HepG2 (cell line): Measurements from ENCODE around the gene FASTK. TPM values are rescaled to one million over a fixed set of nuclear protein-coding genes. Genes with fewer than 3 reads are reported as not detected.

Experiments used
- CREB1 ChIP-seq, 2 experiments: fragments of 450-650 bp in 1 of 2; IDR thresholded peaks; 2 replicates each; pipeline ENCODE4 v1.6.1; 2016 to 2017; ENCODE audit warnings: control low read depth in 1 of 2, mild to moderate bottlenecking in 1 of 2, missing compliant biosample characterization in 1 of 2, missing genetic modification characterization in 1 of 2
- ELF1 ChIP-seq: sonication (generic); formaldehyde crosslinking; IDR thresholded peaks from 2 replicates; pipeline ENCODE4 v1.4.0; 2020; ENCODE audit warnings: missing genetic modification reagents
- FOXK1 ChIP-seq: sonication (generic); formaldehyde crosslinking; IDR thresholded peaks from 2 replicates; pipeline ENCODE4 v1.4.0; 2020; ENCODE audit warnings: low read depth, missing genetic modification reagents, borderline replicate concordance
- NONO ChIP-seq, 2 experiments: fragments of 450-650 bp in 1 of 2; sonication (generic) in 1 of 2; formaldehyde crosslinking in 1 of 2; IDR thresholded peaks in 1 of 2; conservative IDR thresholded peaks in 1 of 2; 2 replicates each; pipeline versions ENCODE4 v1.6.1 to v1.8.0; 2017 to 2022; ENCODE audit warnings: mild to moderate bottlenecking in 1 of 2, missing genetic modification reagents in 1 of 2, moderate library complexity in 1 of 2
- RNF2 ChIP-seq: fragments of 450-650 bp; conservative IDR thresholded peaks from 2 replicates; pipeline ENCODE4 v1.6.1; 2016; ENCODE audit warnings: low read depth
- SALL1 ChIP-seq: sonication (generic); formaldehyde crosslinking; IDR thresholded peaks from 2 replicates; pipeline ENCODE4 v1.8.0; 2022; ENCODE audit warnings: mild to moderate bottlenecking, missing genetic modification reagents
- SMARCC2 ChIP-seq: fragments of 450-650 bp; IDR thresholded peaks from 2 replicates; pipeline ENCODE4 v1.6.1; 2017; ENCODE audit warnings: antibody characterized with exemption, mild to moderate bottlenecking
- ZNF263 ChIP-seq: sonication (generic); formaldehyde crosslinking; IDR thresholded peaks from 2 replicates; pipeline ENCODE4 v1.4.0; 2020; ENCODE audit warnings: missing genetic modification reagents
- ZNF33A ChIP-seq: sonication (generic); formaldehyde crosslinking; IDR thresholded peaks from 2 replicates; pipeline ENCODE4 v1.5.1; 2020; ENCODE audit warnings: missing genetic modification reagents, mild to moderate bottlenecking, moderate library complexity, borderline replicate concordance
- ZNF451 ChIP-seq: sonication (generic); formaldehyde crosslinking; IDR thresholded peaks from 2 replicates; pipeline ENCODE4 v1.5.0; 2020; ENCODE audit warnings: mild to moderate bottlenecking, missing genetic modification reagents
- ZNF501 ChIP-seq: sonication (generic); formaldehyde crosslinking; IDR thresholded peaks from 2 replicates; pipeline ENCODE4 v1.5.1; 2020; ENCODE audit warnings: mild to moderate bottlenecking, moderate library complexity, missing genetic modification reagents
- ZNF652 ChIP-seq: IDR thresholded peaks from 2 replicates; pipeline ENCODE4 v1.6.1; 2016; ENCODE audit warnings: low read depth, borderline replicate concordance
- polyA plus RNA-seq, 8 experiments: library from polyadenylated mRNA; depleted of rRNA in 3 of 8; stranded (reverse) in 7 of 8; unstranded in 1 of 8; fragments of >200 nt; fragmentation: Illumina TruSeq in 4 of 8; extraction: Trizol in 4 of 8; gene quantifications; 2 replicates each; pipeline versions ENCODE4 v1.2.1 to v1.2.3, GENCODE V29; 2011 to 2016; ENCODE audit warnings: low read depth in 4 of 8, missing spikeins in 1 of 8, mixed read lengths in 1 of 8; ENCODE audit not compliant: insufficient read depth in 1 of 8
- total RNA-seq, 5 experiments: library from RNA; depleted of rRNA; stranded (reverse); fragments of >200 nt; fragmentation: Illumina TruSeq; extraction: Trizol; gene quantifications; 2 replicates each; pipeline ENCODE4 v1.2.3, GENCODE V29; 2016; ENCODE audit warnings: low read depth in 1 of 5
- TF ChIP-seq, protein P1 (sequence below): sonication (generic); formaldehyde crosslinking; IDR thresholded peaks from 2 replicates; pipeline ENCODE4 v1.4.0; 2020; ENCODE audit warnings: missing genetic modification reagents
- TF ChIP-seq, protein P2 (sequence below): sonication (generic); formaldehyde crosslinking; IDR thresholded peaks from 2 replicates; pipeline ENCODE4 v1.9.0; 2021; ENCODE audit warnings: missing genetic modification reagents, borderline replicate concordance
- TF ChIP-seq, protein P3 (sequence below): sonication (generic); formaldehyde crosslinking; IDR thresholded peaks from 2 replicates; pipeline ENCODE4 v1.4.0; 2020; ENCODE audit warnings: missing genetic modification reagents
- TF ChIP-seq, protein P4 (sequence below): sonication (generic); formaldehyde crosslinking; IDR thresholded peaks from 2 replicates; pipeline ENCODE4 v1.8.1; 2023; ENCODE audit warnings: mild to moderate bottlenecking, missing genetic modification reagents
- TF ChIP-seq, protein P5 (sequence below): sonication (generic); formaldehyde crosslinking; IDR thresholded peaks from 2 replicates; pipeline ENCODE4 v1.8.1; 2023; ENCODE audit warnings: mild to moderate bottlenecking, inconsistent platforms, moderate library complexity, missing genetic modification reagents, borderline replicate concordance
- TF ChIP-seq, protein P6 (sequence below): sonication (generic); formaldehyde crosslinking; IDR thresholded peaks from 2 replicates; pipeline ENCODE4 v1.8.0; 2022; ENCODE audit warnings: low read depth, missing genetic modification reagents

Gene FASTK
- total and polyA plus RNA-seq, 2 of the 13 experiments (the other 11 are each of a cell fraction or from before 2014, with no cell fraction given): 52.9 to 55.7 TPM

DNA sequence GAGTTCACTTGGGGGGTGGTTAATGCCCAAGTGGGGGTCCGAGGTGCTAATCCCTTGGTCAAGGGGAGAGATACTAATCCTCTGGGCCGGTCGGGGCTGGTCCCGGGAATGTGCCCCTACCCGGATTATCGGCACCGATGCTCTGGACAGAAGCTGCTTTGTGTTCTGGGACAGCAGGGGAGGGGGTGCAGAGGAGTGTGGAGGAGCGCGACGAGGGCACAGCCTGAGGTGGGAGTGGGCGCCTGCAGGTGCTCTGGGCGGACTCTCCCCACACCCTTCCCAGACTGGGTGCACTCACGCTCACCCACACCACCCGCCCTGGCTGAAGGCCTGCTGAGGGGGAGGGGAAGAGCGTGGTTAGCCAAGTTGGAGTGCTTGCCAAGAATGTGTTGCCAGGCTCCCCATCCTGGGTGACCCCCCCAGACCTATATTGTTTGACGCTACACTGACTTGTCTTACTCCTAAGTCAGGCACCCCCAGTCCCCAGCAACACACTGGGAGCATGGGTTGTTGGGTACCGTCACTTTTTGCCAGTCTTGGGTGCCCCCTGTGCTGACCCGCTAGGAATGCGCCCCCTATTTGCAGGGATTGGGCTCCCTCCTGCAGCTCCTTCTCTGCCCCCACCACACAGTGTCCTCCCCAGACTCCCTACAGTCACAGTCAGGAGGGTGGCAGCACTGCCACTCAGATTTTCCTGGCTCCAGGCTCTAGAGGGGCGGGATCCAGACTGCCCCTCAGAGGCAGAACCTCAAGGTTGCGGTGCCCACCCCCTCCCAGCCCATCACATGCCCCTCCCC lies 20.0 kb downstream of the FASTK start (continued):
- TF ChIP-seq ELF1 (no peak), RNF2 (no peak), ZNF451 (CRISPR knock-in tag) (no peak), ZNF501 (CRISPR knock-in tag) (0 out of 2 replicates have a peak, but pooled peaks have one; percentile 7), ZNF652 (CRISPR knock-in tag) (no peak), SALL1 (CRISPR knock-in tag) (no peak), ZNF33A (CRISPR knock-in tag) (no peak), CREB1 (IDR thresholded peaks at IDR 0.05) (no peak), CREB1 (CRISPR knock-in tag; IDR thresholded peaks at IDR 0.05) (no peak), FOXK1 (no peak), NONO (IDR thresholded peaks at IDR 0.05) (no peak), NONO (CRISPR knock-in tag; conservative IDR thresholded peaks at IDR 0.05) (no peak; the same call in 1 of the 2 replicates), ZNF263 (peak; percentile 12; the same call in 1 of the 2 replicates), SMARCC2 (no peak)
- TF ChIP-seq, protein P1, sequence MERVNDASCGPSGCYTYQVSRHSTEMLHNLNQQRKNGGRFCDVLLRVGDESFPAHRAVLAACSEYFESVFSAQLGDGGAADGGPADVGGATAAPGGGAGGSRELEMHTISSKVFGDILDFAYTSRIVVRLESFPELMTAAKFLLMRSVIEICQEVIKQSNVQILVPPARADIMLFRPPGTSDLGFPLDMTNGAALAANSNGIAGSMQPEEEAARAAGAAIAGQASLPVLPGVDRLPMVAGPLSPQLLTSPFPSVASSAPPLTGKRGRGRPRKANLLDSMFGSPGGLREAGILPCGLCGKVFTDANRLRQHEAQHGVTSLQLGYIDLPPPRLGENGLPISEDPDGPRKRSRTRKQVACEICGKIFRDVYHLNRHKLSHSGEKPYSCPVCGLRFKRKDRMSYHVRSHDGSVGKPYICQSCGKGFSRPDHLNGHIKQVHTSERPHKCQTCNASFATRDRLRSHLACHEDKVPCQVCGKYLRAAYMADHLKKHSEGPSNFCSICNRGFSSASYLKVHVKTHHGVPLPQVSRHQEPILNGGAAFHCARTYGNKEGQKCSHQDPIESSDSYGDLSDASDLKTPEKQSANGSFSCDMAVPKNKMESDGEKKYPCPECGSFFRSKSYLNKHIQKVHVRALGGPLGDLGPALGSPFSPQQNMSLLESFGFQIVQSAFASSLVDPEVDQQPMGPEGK (CRISPR knock-in tag): peak; percentile 47; the same call in 1 of the 2 replicates
- TF ChIP-seq, protein P2, sequence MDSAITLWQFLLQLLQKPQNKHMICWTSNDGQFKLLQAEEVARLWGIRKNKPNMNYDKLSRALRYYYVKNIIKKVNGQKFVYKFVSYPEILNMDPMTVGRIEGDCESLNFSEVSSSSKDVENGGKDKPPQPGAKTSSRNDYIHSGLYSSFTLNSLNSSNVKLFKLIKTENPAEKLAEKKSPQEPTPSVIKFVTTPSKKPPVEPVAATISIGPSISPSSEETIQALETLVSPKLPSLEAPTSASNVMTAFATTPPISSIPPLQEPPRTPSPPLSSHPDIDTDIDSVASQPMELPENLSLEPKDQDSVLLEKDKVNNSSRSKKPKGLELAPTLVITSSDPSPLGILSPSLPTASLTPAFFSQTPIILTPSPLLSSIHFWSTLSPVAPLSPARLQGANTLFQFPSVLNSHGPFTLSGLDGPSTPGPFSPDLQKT (CRISPR knock-in tag): no peak
- TF ChIP-seq, protein P3, sequence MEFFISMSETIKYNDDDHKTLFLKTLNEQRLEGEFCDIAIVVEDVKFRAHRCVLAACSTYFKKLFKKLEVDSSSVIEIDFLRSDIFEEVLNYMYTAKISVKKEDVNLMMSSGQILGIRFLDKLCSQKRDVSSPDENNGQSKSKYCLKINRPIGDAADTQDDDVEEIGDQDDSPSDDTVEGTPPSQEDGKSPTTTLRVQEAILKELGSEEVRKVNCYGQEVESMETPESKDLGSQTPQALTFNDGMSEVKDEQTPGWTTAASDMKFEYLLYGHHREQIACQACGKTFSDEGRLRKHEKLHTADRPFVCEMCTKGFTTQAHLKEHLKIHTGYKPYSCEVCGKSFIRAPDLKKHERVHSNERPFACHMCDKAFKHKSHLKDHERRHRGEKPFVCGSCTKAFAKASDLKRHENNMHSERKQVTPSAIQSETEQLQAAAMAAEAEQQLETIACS: 0 out of 2 replicates have a peak, but pooled peaks have one; percentile 20
- TF ChIP-seq, protein P4, sequence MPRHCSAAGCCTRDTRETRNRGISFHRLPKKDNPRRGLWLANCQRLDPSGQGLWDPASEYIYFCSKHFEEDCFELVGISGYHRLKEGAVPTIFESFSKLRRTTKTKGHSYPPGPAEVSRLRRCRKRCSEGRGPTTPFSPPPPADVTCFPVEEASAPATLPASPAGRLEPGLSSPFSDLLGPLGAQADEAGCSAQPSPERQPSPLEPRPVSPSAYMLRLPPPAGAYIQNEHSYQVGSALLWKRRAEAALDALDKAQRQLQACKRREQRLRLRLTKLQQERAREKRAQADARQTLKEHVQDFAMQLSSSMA (CRISPR knock-in tag): no peak
- TF ChIP-seq, protein P5, sequence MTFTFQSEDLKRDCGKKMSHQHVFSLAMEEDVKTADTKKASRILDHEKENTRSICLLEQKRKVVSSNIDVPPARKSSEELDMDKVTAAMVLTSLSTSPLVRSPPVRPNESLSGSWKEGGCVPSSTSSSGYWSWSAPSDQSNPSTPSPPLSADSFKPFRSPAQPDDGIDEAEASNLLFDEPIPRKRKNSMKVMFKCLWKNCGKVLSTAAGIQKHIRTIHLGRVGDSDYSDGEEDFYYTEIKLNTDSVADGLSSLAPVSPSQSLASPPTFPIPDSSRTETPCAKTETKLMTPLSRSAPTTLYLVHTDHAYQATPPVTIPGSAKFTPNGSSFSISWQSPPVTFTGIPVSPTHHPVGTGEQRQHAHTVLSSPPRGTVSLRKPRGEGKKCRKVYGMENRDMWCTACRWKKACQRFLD: 0 out of 2 replicates have a peak, but pooled peaks have one; percentile 16
- TF ChIP-seq, protein P6, sequence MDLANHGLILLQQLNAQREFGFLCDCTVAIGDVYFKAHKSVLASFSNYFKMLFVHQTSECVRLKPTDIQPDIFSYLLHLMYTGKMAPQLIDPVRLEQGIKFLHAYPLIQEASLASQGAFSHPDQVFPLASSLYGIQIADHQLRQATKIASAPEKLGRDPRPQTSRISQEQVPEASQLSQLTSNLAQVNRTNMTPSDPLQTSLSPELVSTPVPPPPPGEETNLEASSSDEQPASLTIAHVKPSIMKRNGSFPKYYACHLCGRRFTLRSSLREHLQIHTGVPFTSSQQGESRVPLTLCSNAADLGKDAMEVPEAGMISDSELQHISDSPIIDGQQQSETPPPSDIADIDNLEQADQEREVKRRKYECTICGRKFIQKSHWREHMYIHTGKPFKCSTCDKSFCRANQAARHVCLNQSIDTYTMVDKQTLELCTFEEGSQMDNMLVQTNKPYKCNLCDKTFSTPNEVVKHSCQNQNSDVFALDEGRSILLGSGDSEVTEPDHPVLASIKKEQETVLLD (CRISPR knock-in tag): no peak
